Kidney (tissue), 14 donors: ENCODE results near the gene ZNF22. TPM values are rescaled to one million over a fixed set of nuclear protein-coding genes. Genes with fewer than 3 reads are reported as not detected.

Experiments used
- DNase-seq, 5 donors: peaks; one replicate each; pipeline ENCODE4 v3.0.0-alpha.2; 2013 to 2020
- FAIRE-seq: peaks from 2 replicates; lab custom pipeline; 2012; peaks lifted over from hg19 to GRCh38; lab: Jason Lieb, UNC
- H3K27ac ChIP-seq, 2 donors: one replicate each; pipeline ENCODE4 v1.7.0; 2013; ENCODE audit warnings: low read depth in 2 of 2, low read length in 2 of 2, inconsistent platforms in 1 of 2
- H3K27me3 ChIP-seq: one replicate; pipeline ENCODE4 v1.7.1; 2013; ENCODE audit warnings: low read length, inconsistent platforms; ENCODE audit not compliant: control insufficient read depth, insufficient read depth
- H3K36me3 ChIP-seq, 3 donors: one replicate each; pipeline versions ENCODE4 v1.7.0 to v1.7.1; 2013; ENCODE audit warnings: low read length in 3 of 3, control low read depth in 1 of 3, inconsistent platforms in 1 of 3; ENCODE audit not compliant: insufficient read depth in 3 of 3, control insufficient read depth in 2 of 3
- H3K4me1 ChIP-seq, 3 donors: one replicate each; pipeline versions ENCODE4 v1.7.0 to v1.7.1; 2013; ENCODE audit warnings: low read length in 3 of 3, inconsistent platforms in 1 of 3, low read depth in 1 of 3; ENCODE audit not compliant: control insufficient read depth in 2 of 3, insufficient read depth in 2 of 3
- H3K4me3 ChIP-seq, 3 donors: one replicate each; pipeline versions ENCODE4 v1.7.0 to v1.8.1; 2013; ENCODE audit warnings: low read length in 3 of 3, control low read depth in 1 of 3, inconsistent platforms in 1 of 3
- H3K9ac ChIP-seq, 3 donors: one replicate each; pipeline versions ENCODE4 v1.7.0 to v1.7.1; 2013; ENCODE audit warnings: low read length in 3 of 3, control low read depth in 1 of 3, inconsistent platforms in 1 of 3
- H3K9me3 ChIP-seq, 3 donors: one replicate each; pipeline versions ENCODE4 v1.7.0 to v1.7.1; 2013; ENCODE audit warnings: low read length in 3 of 3, control low read depth in 1 of 3, inconsistent platforms in 1 of 3; ENCODE audit not compliant: control insufficient read depth in 2 of 3, insufficient read depth in 1 of 3
- intact Hi-C: fragments of 100-400 bp; cut with DNase I; formaldehyde crosslinking; loops from one replicate; pipeline ENCODE4 v1.11.1; 2022
- polyA plus RNA-seq: library from polyadenylated mRNA; stranded (reverse); fragments of 350-450 nt; fragmentation: Illumina TruSeq; extraction: RNeasy Lipid Tissue Mini Kit (QIAGEN cat#74804); gene quantifications from one replicate; pipeline ENCODE4 v1.2.3, GENCODE V29; 2014; ENCODE audit warnings: low read depth, low replicate concordance; ENCODE audit not compliant: insufficient read depth
- total RNA-seq: library from RNA; stranded (reverse); fragmentation: NEBNext Ultra II Directional; extraction: Animal tissue kit (Norgen Biotek cat#: 25700); gene quantifications from one replicate; pipeline ENCODE4 v1.2.1, GENCODE V29; 2021
- TF ChIP-seq, protein P1 (sequence below): IDR thresholded peaks from 3 replicates; pipeline ENCODE4 v1.5.1; 2012; ENCODE audit warnings: mild to moderate bottlenecking, moderate library complexity, borderline replicate concordance; ENCODE audit not compliant: insufficient read depth; ENCODE audit errors: extremely low read depth
- donor health status: control.
- donor health status: control.
- donor health status: control.
- donor health status: control.
- donor health status: control.
- donor health status: DM: yes; HTN: yes; CAD: no.
- donor health status: Normal renal cell carcinoma (clear cell type).

Gene ZNF22
- total and polyA plus RNA-seq, 2 donors from 2014 or later = 18.7 to 24.5 TPM

DNA sequence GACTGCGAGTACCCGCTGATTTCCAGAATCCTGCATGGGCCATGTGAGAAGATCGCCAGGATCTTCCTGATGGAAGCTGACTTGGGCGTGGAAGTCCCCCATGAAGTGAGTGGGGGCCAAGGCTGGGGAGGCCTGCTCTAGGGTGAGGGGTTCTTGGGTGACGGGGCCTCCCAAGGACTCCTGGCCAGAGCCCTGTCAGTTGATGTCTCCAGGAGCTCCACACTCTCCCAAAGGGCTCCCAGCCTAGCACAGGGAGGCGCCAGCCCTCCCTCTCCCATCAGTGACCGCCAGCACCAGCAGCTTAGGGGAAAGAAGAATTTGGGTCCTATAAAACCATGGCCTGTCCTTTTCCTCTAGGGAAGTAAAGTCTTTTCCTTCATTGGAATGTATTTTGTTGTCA, 9.8 kb upstream of the ZNF22 start:
- Histone ChIP-seq H3K9me3 (no peaks in the 10 kb centered on the region), H3K27me3 (no peaks in the 10 kb centered on the region), H3K27ac (no peak overlapping the region), H3K9ac (no peak overlapping the region), H3K4me1 (peaks cover 0 to 19% (median 13%) of the 10 kb centered on the region in 3 donors), H3K36me3 (peaks cover 0 to 51% (median 26%) of the 10 kb centered on the region in 3 donors), H3K4me3 (no peak overlapping the region)
- intact Hi-C loops = no loop called here
- FAIRE-seq = no peak
- TF ChIP-seq, protein P1, sequence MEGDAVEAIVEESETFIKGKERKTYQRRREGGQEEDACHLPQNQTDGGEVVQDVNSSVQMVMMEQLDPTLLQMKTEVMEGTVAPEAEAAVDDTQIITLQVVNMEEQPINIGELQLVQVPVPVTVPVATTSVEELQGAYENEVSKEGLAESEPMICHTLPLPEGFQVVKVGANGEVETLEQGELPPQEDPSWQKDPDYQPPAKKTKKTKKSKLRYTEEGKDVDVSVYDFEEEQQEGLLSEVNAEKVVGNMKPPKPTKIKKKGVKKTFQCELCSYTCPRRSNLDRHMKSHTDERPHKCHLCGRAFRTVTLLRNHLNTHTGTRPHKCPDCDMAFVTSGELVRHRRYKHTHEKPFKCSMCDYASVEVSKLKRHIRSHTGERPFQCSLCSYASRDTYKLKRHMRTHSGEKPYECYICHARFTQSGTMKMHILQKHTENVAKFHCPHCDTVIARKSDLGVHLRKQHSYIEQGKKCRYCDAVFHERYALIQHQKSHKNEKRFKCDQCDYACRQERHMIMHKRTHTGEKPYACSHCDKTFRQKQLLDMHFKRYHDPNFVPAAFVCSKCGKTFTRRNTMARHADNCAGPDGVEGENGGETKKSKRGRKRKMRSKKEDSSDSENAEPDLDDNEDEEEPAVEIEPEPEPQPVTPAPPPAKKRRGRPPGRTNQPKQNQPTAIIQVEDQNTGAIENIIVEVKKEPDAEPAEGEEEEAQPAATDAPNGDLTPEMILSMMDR = no peak
- peak in 2 of 5 donors; percentile 33 to 65 for DNase-seq

DNA sequence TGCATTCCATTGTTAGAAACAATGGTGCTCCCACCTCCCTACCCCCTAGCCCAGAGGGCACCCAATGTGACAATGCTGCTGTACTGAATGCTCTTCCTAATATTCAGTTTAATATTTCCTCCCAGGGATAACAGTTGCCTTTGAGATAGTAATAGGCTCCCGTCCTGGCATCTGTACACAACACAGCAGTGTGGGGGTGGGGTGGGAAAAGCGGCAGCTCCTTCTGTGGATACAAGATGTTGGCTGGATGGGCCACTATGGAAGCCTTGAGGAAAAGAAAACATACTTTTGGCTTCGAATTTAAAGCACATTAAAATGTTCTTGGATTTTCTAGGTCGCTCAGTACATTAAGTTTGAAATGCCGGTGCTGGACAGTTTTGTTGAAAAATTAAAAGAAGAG, 9.2 kb upstream of the ZNF22 start:
- Histone ChIP-seq H3K27ac (no peak overlapping the region), H3K9me3 (no peaks in the 10 kb centered on the region), H3K36me3 (peaks cover 0 to 48% (median 26%) of the 10 kb centered on the region in 3 donors), H3K4me3 (no peak overlapping the region), H3K9ac (no peak overlapping the region), H3K4me1 (peaks cover 0 to 26% (median 17%) of the 10 kb centered on the region in 3 donors), H3K27me3 (no peaks in the 10 kb centered on the region)
- TF ChIP-seq, protein P1 = no peak
- DNase-seq (peak in 2 of 5 donors; percentile 46 to 65), FAIRE-seq (no peak)
- intact Hi-C loops = no loop called here

DNA sequence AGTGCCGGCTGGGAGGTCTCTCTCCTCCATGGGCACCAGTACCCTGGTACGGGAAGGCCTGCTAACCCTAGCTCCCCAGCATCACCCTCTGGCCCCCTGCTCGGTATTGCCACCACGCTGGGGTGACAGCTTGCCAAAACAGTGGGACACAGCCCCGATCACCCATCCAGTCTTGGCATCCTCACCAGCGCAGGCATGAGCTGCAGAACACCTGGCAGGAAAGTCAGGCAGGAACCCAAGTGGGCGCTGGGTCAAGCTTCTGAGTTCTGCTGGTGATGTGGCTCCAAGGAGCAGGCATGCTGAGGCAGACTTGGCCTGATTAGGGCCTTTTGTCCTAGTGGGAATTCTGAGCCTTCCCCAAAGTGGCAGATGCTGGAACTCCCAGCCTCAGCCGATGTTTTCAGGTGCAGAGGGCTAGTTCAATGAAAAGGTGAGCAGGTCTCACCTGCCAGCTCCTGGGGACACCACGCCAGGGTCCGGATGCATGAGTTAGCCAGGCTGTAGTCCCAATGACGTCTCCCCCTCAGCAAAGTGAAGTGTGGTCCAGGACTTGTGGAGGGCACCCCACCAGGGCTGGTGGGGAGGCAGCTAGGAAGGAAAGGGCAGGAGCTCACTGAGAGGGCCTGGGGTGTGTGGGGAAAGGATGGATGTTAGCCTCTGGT, 8.5 kb upstream of the ZNF22 start:
- Histone ChIP-seq H3K27ac (no peak overlapping the region), H3K27me3 (no peaks in the 10 kb centered on the region), H3K9me3 (no peaks in the 10 kb centered on the region), H3K9ac (no peak overlapping the region), H3K36me3 (peaks cover 0 to 41% (median 26%) of the 10 kb centered on the region in 3 donors), H3K4me1 (peaks cover 0 to 32% (median 24%) of the 10 kb centered on the region in 3 donors), H3K4me3 (no peak overlapping the region)
- no peak for FAIRE-seq
- intact Hi-C loops = no loop called here
- TF ChIP-seq, protein P1 = no peak
- DNase-seq = peak in 2 of 5 donors; percentile 36 to 63
